ENCODE data around the gene NUMBL.

DNA sequence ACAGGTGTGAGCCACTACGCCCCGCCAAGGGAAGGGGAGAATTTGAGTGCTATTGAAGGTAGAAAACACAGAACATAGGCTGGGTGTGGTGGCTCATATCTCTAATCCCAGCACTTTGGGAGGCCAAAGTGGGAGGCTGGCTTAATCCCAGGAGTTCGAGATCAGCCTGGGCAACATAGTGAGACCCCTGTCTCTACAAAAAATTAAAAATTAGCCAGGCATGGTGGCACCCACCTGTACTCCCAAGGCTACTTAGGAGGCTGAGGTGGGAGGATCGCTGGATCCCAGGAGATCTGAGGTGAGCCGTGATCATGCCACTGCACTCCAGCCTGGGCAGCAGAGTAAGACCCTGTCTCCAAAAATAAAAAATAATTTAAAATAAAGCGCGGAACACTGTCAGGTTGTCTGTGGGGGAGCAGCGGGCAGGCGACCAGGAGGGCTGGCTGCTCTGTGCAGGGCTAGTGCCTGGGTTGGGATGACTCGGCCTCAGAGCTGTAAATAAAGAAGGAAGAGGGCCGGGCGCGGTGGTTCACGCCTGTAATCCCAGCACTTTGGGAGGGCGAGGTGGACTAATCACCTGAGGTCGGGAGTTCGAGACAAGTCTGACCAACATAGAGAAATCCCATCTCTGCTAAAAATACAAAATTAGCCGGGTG is 48.3 kb downstream of the NUMBL start:
- TF ChIP-seq, protein P1, sequence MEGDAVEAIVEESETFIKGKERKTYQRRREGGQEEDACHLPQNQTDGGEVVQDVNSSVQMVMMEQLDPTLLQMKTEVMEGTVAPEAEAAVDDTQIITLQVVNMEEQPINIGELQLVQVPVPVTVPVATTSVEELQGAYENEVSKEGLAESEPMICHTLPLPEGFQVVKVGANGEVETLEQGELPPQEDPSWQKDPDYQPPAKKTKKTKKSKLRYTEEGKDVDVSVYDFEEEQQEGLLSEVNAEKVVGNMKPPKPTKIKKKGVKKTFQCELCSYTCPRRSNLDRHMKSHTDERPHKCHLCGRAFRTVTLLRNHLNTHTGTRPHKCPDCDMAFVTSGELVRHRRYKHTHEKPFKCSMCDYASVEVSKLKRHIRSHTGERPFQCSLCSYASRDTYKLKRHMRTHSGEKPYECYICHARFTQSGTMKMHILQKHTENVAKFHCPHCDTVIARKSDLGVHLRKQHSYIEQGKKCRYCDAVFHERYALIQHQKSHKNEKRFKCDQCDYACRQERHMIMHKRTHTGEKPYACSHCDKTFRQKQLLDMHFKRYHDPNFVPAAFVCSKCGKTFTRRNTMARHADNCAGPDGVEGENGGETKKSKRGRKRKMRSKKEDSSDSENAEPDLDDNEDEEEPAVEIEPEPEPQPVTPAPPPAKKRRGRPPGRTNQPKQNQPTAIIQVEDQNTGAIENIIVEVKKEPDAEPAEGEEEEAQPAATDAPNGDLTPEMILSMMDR (IDR thresholded peaks at IDR 0.05), result no peak
- no peak for TF ChIP-seq POLR2A (IDR thresholded peaks at IDR 0.05)

All from body of pancreas (tissue), 4 donors.